Bronchial epithelial cell (primary cell): Measurements from ENCODE around the gene DENND1A. TPM values are rescaled to one million over a fixed set of nuclear protein-coding genes. Genes with fewer than 3 reads are reported as not detected.
A peak's percentile ranks its signal among the peaks of the same experiment; 100 is the strongest.

Experiments used
- DNase-seq: peaks from one replicate; pipeline ENCODE4 v3.0.0-alpha.2; 2010; ENCODE audit warnings: low read depth
- FAIRE-seq: peaks from 2 replicates; lab custom pipeline; 2011; peaks lifted over from hg19 to GRCh38; lab: Jason Lieb, UNC
- H3K27me3 ChIP-seq: 2 replicates; pipeline ENCODE4 v1.5.1; 2011; ENCODE audit warnings: low read length; ENCODE audit not compliant: control insufficient read depth, insufficient read depth
- H3K36me3 ChIP-seq: 2 replicates; pipeline ENCODE4 v1.5.1; 2011; ENCODE audit warnings: low read length; ENCODE audit not compliant: control insufficient read depth, insufficient read depth
- H3K4me3 ChIP-seq: 2 replicates; pipeline ENCODE4 v1.5.1; 2011; ENCODE audit warnings: mild to moderate bottlenecking, low read depth, low read length, control low read depth
- CTCF ChIP-seq: IDR thresholded peaks from 2 replicates; pipeline ENCODE4 v1.5.1; 2011; ENCODE audit warnings: mild to moderate bottlenecking, moderate library complexity, low read length, control low read depth, inconsistent platforms; ENCODE audit not compliant: insufficient read depth, severe bottlenecking
- total RNA-seq: library from RNA; depleted of rRNA; stranded (reverse); fragments of >200 nt; gene quantifications from 2 replicates; pipeline ENCODE4 v1.2.1, GENCODE V29; 2014

The DENND1A gene
- total RNA-seq, 1 donor from 2014 or later, result 6.1 TPM

- no peaks in the 10 kb centered on the region for H3K36me3 ChIP-seq
- FAIRE-seq (no peak), DNase-seq (no peak)
- H3K4me3 ChIP-seq, result no peak overlapping the region
- H3K27me3 ChIP-seq, result no peaks in the 10 kb centered on the region
- TF ChIP-seq CTCF, result no peak
Observed at GRCh38 chr9:123654218-123654993, 275.5 kb downstream of the DENND1A start.

GRCh38 chr9:123652416-123652815, 277.5 kb downstream of the DENND1A start:
- Histone ChIP-seq H3K27me3 (no peaks in the 10 kb centered on the region), H3K36me3 (no peaks in the 10 kb centered on the region), H3K4me3 (no peak overlapping the region)
- no peak for TF ChIP-seq CTCF
- no peak for FAIRE-seq
- DNase-seq, result no peak

- Histone ChIP-seq H3K36me3 (no peaks in the 10 kb centered on the region), H3K27me3 (no peaks in the 10 kb centered on the region), H3K4me3 (no peak overlapping the region)
- TF ChIP-seq CTCF, result no peak
- no peak for DNase-seq
- FAIRE-seq, result no peak
Observed at GRCh38 chr9:123651871-123652270, 278.1 kb downstream of the DENND1A start.

- Histone ChIP-seq H3K27me3 (no peaks in the 10 kb centered on the region), H3K36me3 (no peaks in the 10 kb centered on the region), H3K4me3 (no peak overlapping the region)
- TF ChIP-seq CTCF, result no peak
- no peak for DNase-seq
- FAIRE-seq, result no peak
Observed at GRCh38 chr9:123651273-123651672, 278.7 kb downstream of the DENND1A start.

GRCh38 chr9:123649909-123650308, 280.0 kb downstream of the DENND1A start:
- DNase-seq (peak; percentile 11), FAIRE-seq (no peak)
- no peaks in the 10 kb centered on the region for H3K27me3 ChIP-seq
- no peak for TF ChIP-seq CTCF
- no peaks in the 10 kb centered on the region for H3K36me3 ChIP-seq
- H3K4me3 ChIP-seq, result no peak overlapping the region

- H3K36me3 ChIP-seq, result no peaks in the 10 kb centered on the region
- H3K4me3 ChIP-seq, result no peak overlapping the region
- TF ChIP-seq CTCF, result no peak
- DNase-seq (no peak), FAIRE-seq (no peak)
- H3K27me3 ChIP-seq, result no peaks in the 10 kb centered on the region
Observed at GRCh38 chr9:123647145-123647544, 282.8 kb downstream of the DENND1A start.
